Stimulated activated CD4-positive, alpha-beta T cell treated with anti-CD3 and anti-CD28 coated beads, Interleukin-2, amount 100 ng/mL, for 4 hours (primary cell): ENCODE data around the gene IL22RA2.
"Not testable (repeated sequence)": the region's sequence is repeated elsewhere in the genome, so short reads cannot be mapped to it uniquely, and the experiment has no call there.

Experiments used
- DNase-seq: peaks from one replicate; pipeline ENCODE4 v3.0.0-alpha.2; 2020; ENCODE audit warnings: low read depth

Gene IL22RA2

GRCh38 chr6:137122612-137123011 is 50.8 kb downstream of the IL22RA2 start:
- DNase-seq, result no peak

GRCh38 chr6:137121401-137121997 is 51.9 kb downstream of the IL22RA2 start:
- no peak for DNase-seq

- DNase-seq, result no peak
Measured at GRCh38 chr6:137120748-137121147, 52.7 kb downstream of the IL22RA2 start.

- DNase-seq, result no peak
Measured at GRCh38 chr6:137119196-137120104, 54.0 kb downstream of the IL22RA2 start.

- DNase-seq, result no peak
Measured at GRCh38 chr6:137117581-137117980, 55.9 kb downstream of the IL22RA2 start.

GRCh38 chr6:137116807-137117206 is 56.6 kb downstream of the IL22RA2 start:
- DNase-seq, result no peak

- no peak for DNase-seq
Measured at GRCh38 chr6:137115658-137116057, 57.8 kb downstream of the IL22RA2 start.

- DNase-seq, result no peak
Measured at GRCh38 chr6:137112067-137112355, 61.4 kb downstream of the IL22RA2 start.

GRCh38 chr6:137111296-137112066 is 62.0 kb downstream of the IL22RA2 start:
- no peak for DNase-seq

- no peak for DNase-seq
Measured at GRCh38 chr6:137107767-137108105, 65.7 kb downstream of the IL22RA2 start.

- not testable (repeated sequence) for DNase-seq
Measured at GRCh38 chr6:137107047-137107766, 66.2 kb downstream of the IL22RA2 start.

- DNase-seq, result no peak
Measured at GRCh38 chr6:137106183-137106582, 67.3 kb downstream of the IL22RA2 start.

- DNase-seq, result no peak
Measured at GRCh38 chr6:137105375-137105774, 68.1 kb downstream of the IL22RA2 start.

- no peak for DNase-seq
Measured at GRCh38 chr6:137104926-137105325, 68.5 kb downstream of the IL22RA2 start.

GRCh38 chr6:137102851-137103492 is 70.5 kb downstream of the IL22RA2 start:
- DNase-seq, result no peak

GRCh38 chr6:137102050-137102848 is 71.2 kb downstream of the IL22RA2 start:
- no peak for DNase-seq

GRCh38 chr6:137099689-137100403 is 73.6 kb downstream of the IL22RA2 start:
- DNase-seq, result no peak

- DNase-seq, result no peak
Measured at GRCh38 chr6:137097526-137097925, 75.9 kb downstream of the IL22RA2 start.

- DNase-seq, result no peak
Measured at GRCh38 chr6:137097057-137097456, 76.4 kb downstream of the IL22RA2 start.

- no peak for DNase-seq
Measured at GRCh38 chr6:137095651-137096238, 77.7 kb downstream of the IL22RA2 start.
